ENCODE results near the gene MPST.

DNA sequence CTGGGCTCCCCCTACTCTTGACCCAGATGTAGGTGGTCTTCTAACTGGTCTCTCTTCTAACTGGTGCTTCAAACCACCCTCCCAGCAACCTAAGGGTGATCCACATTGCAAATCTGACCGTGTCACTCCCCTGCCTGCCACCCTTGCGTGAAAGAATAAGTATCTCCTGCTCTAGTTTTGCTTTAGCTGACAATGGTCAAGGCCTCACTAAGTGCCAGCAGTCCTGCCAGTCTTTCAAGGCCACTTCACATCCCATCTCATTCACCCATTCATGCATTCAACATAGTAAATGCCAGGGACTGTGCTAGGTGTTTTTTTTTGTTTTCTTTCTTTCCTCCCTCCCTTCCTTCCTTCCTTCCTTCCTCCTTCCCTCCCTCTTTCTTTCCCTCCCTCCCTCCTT lies 29.7 kb downstream of the MPST start:
- TF ChIP-seq, protein P1, sequence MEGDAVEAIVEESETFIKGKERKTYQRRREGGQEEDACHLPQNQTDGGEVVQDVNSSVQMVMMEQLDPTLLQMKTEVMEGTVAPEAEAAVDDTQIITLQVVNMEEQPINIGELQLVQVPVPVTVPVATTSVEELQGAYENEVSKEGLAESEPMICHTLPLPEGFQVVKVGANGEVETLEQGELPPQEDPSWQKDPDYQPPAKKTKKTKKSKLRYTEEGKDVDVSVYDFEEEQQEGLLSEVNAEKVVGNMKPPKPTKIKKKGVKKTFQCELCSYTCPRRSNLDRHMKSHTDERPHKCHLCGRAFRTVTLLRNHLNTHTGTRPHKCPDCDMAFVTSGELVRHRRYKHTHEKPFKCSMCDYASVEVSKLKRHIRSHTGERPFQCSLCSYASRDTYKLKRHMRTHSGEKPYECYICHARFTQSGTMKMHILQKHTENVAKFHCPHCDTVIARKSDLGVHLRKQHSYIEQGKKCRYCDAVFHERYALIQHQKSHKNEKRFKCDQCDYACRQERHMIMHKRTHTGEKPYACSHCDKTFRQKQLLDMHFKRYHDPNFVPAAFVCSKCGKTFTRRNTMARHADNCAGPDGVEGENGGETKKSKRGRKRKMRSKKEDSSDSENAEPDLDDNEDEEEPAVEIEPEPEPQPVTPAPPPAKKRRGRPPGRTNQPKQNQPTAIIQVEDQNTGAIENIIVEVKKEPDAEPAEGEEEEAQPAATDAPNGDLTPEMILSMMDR (IDR thresholded peaks at IDR 0.05), result no peak
- no peak for TF ChIP-seq EP300 (IDR thresholded peaks at IDR 0.05)
